ENCODE data around the gene FAM89A. TPM values are rescaled to one million over a fixed set of nuclear protein-coding genes. Genes with fewer than 3 reads are reported as not detected.

The FAM89A gene
- total RNA-seq, 1 experiment from 2014 or later: 1.5 TPM

DNA sequence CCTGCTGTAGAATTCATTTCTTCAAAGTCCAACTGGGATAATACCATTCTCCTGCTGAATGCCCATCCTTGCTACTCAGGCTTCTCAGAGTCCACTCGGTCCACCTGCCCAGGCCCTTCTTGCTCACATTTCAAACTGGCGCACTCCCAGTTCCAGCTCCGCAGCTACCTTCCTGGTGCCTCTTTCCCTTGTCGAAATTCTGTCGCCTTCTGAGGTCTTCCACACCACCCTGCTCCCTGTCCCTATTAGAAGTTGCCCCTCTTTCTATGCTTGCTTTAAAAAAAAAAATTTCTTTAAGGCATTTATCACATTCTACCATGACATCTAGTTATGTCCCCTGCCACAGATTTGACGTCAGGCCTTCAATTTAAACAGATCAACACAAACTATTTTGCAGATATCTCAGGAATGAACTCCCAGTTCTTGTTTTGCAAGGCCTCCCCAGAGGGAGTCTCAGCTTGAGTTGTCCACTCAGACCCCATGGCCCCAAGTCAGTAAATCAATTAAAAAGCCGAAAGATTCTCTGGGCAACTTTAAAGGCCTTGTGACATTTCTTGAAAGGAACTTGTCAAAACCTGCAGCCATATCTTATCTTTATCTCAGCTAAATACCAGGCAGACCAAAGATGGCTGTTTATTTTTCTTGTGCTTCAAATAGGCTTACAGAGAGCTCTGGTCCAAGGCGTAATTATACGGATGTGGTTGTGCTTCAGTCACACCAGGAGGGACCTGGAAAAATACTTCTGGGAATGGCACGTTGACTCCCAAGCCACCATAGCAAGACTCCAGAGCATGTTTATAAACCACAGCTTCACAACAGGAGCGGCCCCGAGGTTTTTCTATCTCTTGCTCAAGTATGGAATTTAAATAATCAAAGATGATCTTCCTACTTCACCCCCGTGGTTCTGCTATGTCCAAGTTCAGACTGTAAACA lies 2.2 kb downstream of the FAM89A start:
- no peak overlapping the region for H3K14ac ChIP-seq (ENCODE audit: insufficient read depth, low read length)
- no peaks in the 10 kb centered on the region for H4K20me1 ChIP-seq (ENCODE audit: control insufficient read depth, insufficient read depth, insufficient read length)
- no peak overlapping the region for H2BK5ac ChIP-seq (ENCODE audit: insufficient read length, low read length)
- no peaks in the 10 kb centered on the region for H3K79me2 ChIP-seq (ENCODE audit: insufficient read depth, low read length)
- H2BK12ac ChIP-seq (ENCODE audit: insufficient read length, low read depth, low read length): no peak overlapping the region
- no peak overlapping the region for H3K18ac ChIP-seq (ENCODE audit: insufficient read length, low read depth, low read length)
- TF ChIP-seq CTCF (conservative IDR thresholded peaks at IDR 0.05): no peak
- no peak overlapping the region for H2AFZ ChIP-seq (ENCODE audit: low read length)
- H3K9me3 Mint-ChIP-seq: no peaks in the 10 kb centered on the region; a peak in 2 of 5 replicates
- H3T11ph ChIP-seq (ENCODE audit: low read length): no peak overlapping the region
- no CpG with 5 or more reads among the region's 13 CpGs for WGBS (ENCODE audit: extremely low coverage, insufficient read length, low lambda C conversion rate)
- H3K27ac ChIP-seq (ENCODE audit: insufficient read length, low read depth, low read length): no peak overlapping the region
- H2BK120ac ChIP-seq (ENCODE audit: low read depth, low read length, poor library complexity, severe bottlenecking): no peak overlapping the region
- no peak overlapping the region for H2BK15ac ChIP-seq (ENCODE audit: low read depth, low read length)
- no peaks in the 10 kb centered on the region for H3K9me3 ChIP-seq (ENCODE audit: control insufficient read depth, low read depth, low read length)
- peaks cover 3% of the 10 kb centered on the region in 2 experiments; a peak in 3 of 4 replicates for H3K4me1 Mint-ChIP-seq
- no peak overlapping the region for H3K27ac Mint-ChIP-seq
- H3K4me2 ChIP-seq (ENCODE audit: insufficient read depth, insufficient read length, low read length): no peak overlapping the region
- H3K4me1 ChIP-seq (ENCODE audit: insufficient read depth, low read length): no peaks in the 10 kb centered on the region
- H4K8ac ChIP-seq (replicated peaks; ENCODE audit: insufficient read length, low read depth, low read length): no peak overlapping the region
- no peak overlapping the region for H3K9ac ChIP-seq (ENCODE audit: extremely low read depth, insufficient read length, low read length)
- H4K5ac ChIP-seq (ENCODE audit: insufficient read length, low read depth, low read length): no peak overlapping the region
- H3K36me3 Mint-ChIP-seq (ENCODE audit: insufficient read depth in 1 of 3, low read depth in 3 of 3): no peaks in the 10 kb centered on the region; a peak in 1 of 7 replicates
- H3K56ac ChIP-seq (ENCODE audit: insufficient read length, low read depth, low read length): no peak overlapping the region
- H3K4ac ChIP-seq (ENCODE audit: low read depth, low read length): no peak overlapping the region
- no peak overlapping the region for H4K91ac ChIP-seq (ENCODE audit: insufficient read length, low read depth, low read length)
- no peak for DNase-seq
- no peak overlapping the region for H2BK20ac ChIP-seq (ENCODE audit: low read depth, low read length, poor library complexity, severe bottlenecking)
- no peak overlapping the region for H3K4me3 Mint-ChIP-seq
- H3K23ac ChIP-seq (ENCODE audit: insufficient read length, low read depth, low read length): no peak overlapping the region
- peaks cover 12% of the 10 kb centered on the region for H3K23me2 ChIP-seq (ENCODE audit: insufficient read length, low read depth, low read length, poor library complexity, severe bottlenecking)
- H3K27me3 Mint-ChIP-seq (ENCODE audit: low read depth): peaks cover 96% of the 10 kb centered on the region
- H2AK5ac ChIP-seq (ENCODE audit: insufficient read length, low read length): no peak overlapping the region
- peaks cover 46% of the 10 kb centered on the region; the same call in 1 of the 2 replicates for H3K27me3 ChIP-seq (ENCODE audit: insufficient read depth, low read length)
- no peaks in the 10 kb centered on the region for H3K79me1 ChIP-seq (ENCODE audit: insufficient read depth, low read depth, low read length, poor library complexity, severe bottlenecking)
